Small intestine (tissue), 7 donors: ENCODE data around the gene ETV7. TPM values are rescaled to one million over a fixed set of nuclear protein-coding genes. Genes with fewer than 3 reads are reported as not detected.

Source experiments
- DNase-seq, 2 donors: peaks; one replicate each; pipeline versions ENCODE4 v3.0.0 to v3.0.0-alpha.2; 2013
- FAIRE-seq: peaks from 2 replicates; lab custom pipeline; 2012; peaks lifted over from hg19 to GRCh38; lab: Jason Lieb, UNC
- H3K27ac ChIP-seq, 3 donors: one replicate each; pipeline ENCODE4 v1.5.1; 2013; ENCODE audit warnings: low read length in 2 of 3, mild to moderate bottlenecking in 2 of 3, control low read depth in 1 of 3, inconsistent platforms in 1 of 3, low read depth in 1 of 3, moderate library complexity in 1 of 3
- H3K27me3 ChIP-seq, 3 donors: one replicate each; pipeline ENCODE4 v1.6.1; 2013; ENCODE audit warnings: low read length in 3 of 3, inconsistent platforms in 1 of 3; ENCODE audit not compliant: control insufficient read depth in 3 of 3, insufficient read depth in 3 of 3
- H3K36me3 ChIP-seq, 3 donors: one replicate each; pipeline ENCODE4 v1.6.1; 2013; ENCODE audit warnings: low read length in 3 of 3, inconsistent platforms in 1 of 3, low read depth in 1 of 3, mild to moderate bottlenecking in 1 of 3, moderate library complexity in 1 of 3; ENCODE audit not compliant: control insufficient read depth in 3 of 3, insufficient read depth in 2 of 3
- H3K4me1 ChIP-seq, 3 donors: one replicate each; pipeline ENCODE4 v1.6.1; 2013; ENCODE audit warnings: low read length in 2 of 3, inconsistent platforms in 1 of 3, low read depth in 1 of 3, mild to moderate bottlenecking in 1 of 3, moderate library complexity in 1 of 3; ENCODE audit not compliant: control insufficient read depth in 3 of 3, insufficient read depth in 2 of 3
- H3K4me3 ChIP-seq, 3 donors: one replicate each; pipeline ENCODE4 v1.5.1; 2013; ENCODE audit warnings: low read length in 3 of 3, control low read depth in 1 of 3, inconsistent platforms in 1 of 3, low read depth in 1 of 3, mild to moderate bottlenecking in 1 of 3, moderate library complexity in 1 of 3
- H3K9me3 ChIP-seq, 2 donors: one replicate each; pipeline ENCODE4 v1.6.1; 2013; ENCODE audit warnings: low read depth in 1 of 2, low read length in 1 of 2; ENCODE audit not compliant: control insufficient read depth in 2 of 2, insufficient read depth in 1 of 2
- WGBS, 3 donors: extraction: QIAGEN DNeasy Blood & Tissue Kit; methylation state at CpG; one replicate each; pipeline ENCODE4 v1.1.7; 2013; 5-methylcytosine and 5-hydroxymethylcytosine counted together
- polyA plus RNA-seq, 4 donors: library from polyadenylated mRNA; stranded (reverse) in 3 of 4; unstranded in 1 of 4; fragments of 200-250 nt in 3 of 4; fragments of 120-200 nt in 1 of 4; gene quantifications; one replicate each; pipeline versions ENCODE4 v1.2.1 to v1.2.3, GENCODE V29; 2013
- donor health status: healthy with polysubstance abuse.
- donor health status: control.
- donor health status: control.
- donor health status: Bipolar disorder and iron deficiency.
- donor health status: healthy.

The ETV7 gene
- polyA plus RNA-seq, 4 donors: 7.4 to 26.2 (median 16.0) TPM

DNA sequence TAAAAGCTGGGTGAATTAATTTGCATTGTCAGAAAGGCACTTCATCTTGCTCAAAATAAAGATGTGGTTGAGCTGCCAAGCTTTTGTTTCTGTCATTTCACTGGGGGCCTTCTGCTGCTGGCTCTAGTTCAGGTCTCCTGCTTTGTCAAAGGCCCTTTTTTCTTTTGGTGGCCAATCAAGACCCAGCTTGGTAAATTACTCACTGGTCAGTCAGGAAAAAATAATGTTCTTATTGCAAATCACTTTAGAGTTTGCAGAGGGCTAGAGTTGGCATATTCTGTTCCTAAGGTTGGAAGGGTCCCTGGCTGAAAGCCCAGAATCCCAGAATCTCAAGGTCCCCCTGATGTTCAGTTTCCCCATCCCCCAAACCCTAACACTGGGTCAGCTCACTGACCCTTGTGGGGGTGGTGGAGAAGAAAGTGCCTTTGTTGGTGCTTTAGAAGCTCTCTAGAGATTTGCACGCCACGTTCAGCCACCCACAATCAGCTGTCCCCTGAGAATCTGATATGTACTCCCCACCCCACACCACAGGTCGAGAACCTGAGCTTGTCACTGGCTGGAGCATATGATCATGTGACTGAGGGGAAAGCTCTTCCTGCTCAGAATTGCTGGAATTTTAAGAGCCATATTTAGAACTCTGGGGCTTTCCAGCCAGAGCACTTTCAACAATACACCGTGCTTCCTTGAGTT lies 29.1 kb downstream of the ETV7 start:
- 45 to 72% (median 60%) methylated on average over 4 of the region's 4 CpGs for WGBS, 3 donors
- Histone ChIP-seq H3K36me3 (peaks cover 0 to 10% (median 2%) of the 10 kb centered on the region in 3 donors), H3K9me3 (no peaks in the 10 kb centered on the region), H3K4me3 (no peak overlapping the region), H3K4me1 (peaks cover 2 to 17% (median 5%) of the 10 kb centered on the region in 3 donors), H3K27me3 (no peaks in the 10 kb centered on the region), H3K27ac (peak overlapping the region in 1 of 3 donors; percentile 80)
- DNase-seq: peak in 1 of 2 donors; percentile 34
- no peak for FAIRE-seq

DNA sequence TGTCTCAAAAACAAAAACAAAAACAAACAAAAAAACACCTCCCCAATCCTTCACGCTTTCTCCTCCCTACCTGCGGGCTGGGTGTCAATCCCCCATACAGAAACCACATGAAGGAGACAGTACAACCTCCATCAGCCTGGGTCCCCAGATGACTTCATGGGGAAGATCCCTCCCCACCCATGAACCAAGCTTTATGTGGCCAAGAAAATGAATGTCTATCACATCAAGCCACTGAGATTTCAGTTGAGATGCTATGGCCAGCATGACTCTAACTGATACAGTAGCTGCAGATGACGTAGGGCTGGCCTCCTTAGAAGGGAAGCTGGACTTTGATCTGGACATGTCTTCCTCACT lies 29.6 kb downstream of the ETV7 start:
- Histone ChIP-seq H3K36me3 (peaks cover 0 to 5% (median 0%) of the 10 kb centered on the region in 3 donors), H3K27me3 (no peaks in the 10 kb centered on the region), H3K4me3 (no peak overlapping the region), H3K4me1 (peaks cover 2 to 17% (median 5%) of the 10 kb centered on the region in 3 donors), H3K9me3 (no peaks in the 10 kb centered on the region), H3K27ac (peak overlapping the region in 1 of 3 donors; percentile 80)
- 59 to 66% (median 63%) methylated on average over 3 of the region's 3 CpGs for WGBS, 3 donors
- FAIRE-seq: no peak
- DNase-seq: peak; percentile 65 to 73

DNA sequence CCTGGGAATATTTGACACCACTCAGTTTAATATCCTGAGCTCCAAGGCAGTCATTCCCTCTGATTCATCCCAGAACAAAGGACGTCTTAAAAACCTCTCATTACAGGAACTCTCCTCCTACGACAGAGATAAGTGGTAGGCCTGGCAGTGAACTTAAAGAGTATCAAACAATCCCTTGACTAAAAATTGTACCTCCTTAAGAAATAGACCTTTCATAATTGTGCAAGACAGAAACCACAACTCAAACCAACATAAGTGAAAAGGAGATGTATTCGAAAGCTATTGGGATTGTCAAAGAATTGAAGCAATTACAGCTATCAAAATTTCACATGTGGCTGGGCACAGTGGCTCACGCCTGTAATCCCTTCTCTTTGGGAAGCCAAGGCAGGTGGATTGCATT lies 31.6 kb downstream of the ETV7 start:
- FAIRE-seq (no peak), DNase-seq (no peak)
- Histone ChIP-seq H3K27ac (no peak overlapping the region), H3K9me3 (no peaks in the 10 kb centered on the region), H3K27me3 (no peaks in the 10 kb centered on the region), H3K4me3 (no peak overlapping the region), H3K4me1 (peaks cover 5 to 30% (median 8%) of the 10 kb centered on the region in 3 donors), H3K36me3 (no peaks in the 10 kb centered on the region)
- WGBS, 3 donors: 59 to 70% (median 64%) methylated on average over 4 of the region's 4 CpGs

DNA sequence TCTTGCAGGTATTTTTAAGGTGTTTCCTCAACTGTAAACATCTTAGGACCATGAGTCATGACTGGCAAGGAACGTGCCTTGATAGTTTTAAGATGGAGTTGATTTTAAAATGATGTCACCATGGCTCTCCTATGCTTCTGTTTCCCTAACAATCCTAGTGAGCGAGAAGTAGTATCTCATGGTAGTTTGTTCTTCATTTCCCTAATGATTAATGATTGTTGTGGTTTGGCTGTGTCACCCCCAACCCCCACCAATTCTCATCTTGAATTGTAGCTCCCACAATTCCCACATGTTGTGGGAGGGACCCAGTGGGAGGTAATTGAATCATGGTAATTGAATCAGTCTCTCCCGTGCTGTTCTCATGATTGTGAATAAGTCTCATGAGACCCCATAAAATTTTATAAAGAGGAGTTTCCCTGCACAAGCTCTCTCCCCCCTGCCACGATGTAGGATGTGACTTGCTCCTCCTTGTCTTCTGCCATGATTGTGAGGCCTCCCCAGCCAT lies 34.0 kb downstream of the ETV7 start:
- Histone ChIP-seq H3K27me3 (no peaks in the 10 kb centered on the region), H3K36me3 (no peaks in the 10 kb centered on the region), H3K9me3 (no peaks in the 10 kb centered on the region), H3K4me1 (peaks cover 8 to 44% (median 13%) of the 10 kb centered on the region in 3 donors), H3K27ac (no peak overlapping the region), H3K4me3 (no peak overlapping the region)
- FAIRE-seq (no peak), DNase-seq (no peak)
- WGBS, 3 donors: 62 to 72% (median 71%) methylated on average over 4 of the region's 4 CpGs

DNA sequence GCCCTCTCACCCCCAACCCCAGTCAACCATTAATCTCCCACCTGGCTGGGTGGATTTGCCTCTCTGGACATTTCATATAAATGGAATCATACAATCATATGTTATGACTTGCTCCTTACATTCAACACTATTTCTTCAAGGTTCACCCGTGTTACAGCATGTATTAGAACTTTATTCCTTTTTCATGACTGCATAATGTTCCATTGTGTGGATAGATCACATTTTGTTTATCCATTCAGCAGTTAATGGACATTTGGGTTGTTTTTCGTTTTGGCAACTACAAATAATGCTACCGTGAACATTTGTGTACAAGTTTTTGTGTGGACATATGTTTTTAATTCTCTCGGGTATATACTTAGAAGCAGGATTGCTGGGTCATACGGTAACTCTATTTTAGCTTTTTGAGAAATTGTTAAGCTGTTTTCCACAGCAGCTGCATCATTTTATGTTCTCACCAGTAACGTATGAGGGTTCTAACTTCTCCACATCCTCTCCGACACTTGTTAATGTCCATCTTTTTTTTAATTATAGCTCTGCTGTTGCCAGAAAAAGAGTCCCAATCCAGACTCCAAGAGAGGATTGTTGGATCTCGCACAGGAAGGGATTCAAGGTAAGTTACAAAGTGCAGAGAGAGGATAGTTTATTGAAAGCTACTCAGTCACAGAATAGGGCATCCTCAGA lies 34.9 kb downstream of the ETV7 start:
- DNase-seq (no peak), FAIRE-seq (no peak)
- WGBS, 3 donors: 91 to 95% (median 92%) methylated on average over 8 of the region's 8 CpGs

DNA sequence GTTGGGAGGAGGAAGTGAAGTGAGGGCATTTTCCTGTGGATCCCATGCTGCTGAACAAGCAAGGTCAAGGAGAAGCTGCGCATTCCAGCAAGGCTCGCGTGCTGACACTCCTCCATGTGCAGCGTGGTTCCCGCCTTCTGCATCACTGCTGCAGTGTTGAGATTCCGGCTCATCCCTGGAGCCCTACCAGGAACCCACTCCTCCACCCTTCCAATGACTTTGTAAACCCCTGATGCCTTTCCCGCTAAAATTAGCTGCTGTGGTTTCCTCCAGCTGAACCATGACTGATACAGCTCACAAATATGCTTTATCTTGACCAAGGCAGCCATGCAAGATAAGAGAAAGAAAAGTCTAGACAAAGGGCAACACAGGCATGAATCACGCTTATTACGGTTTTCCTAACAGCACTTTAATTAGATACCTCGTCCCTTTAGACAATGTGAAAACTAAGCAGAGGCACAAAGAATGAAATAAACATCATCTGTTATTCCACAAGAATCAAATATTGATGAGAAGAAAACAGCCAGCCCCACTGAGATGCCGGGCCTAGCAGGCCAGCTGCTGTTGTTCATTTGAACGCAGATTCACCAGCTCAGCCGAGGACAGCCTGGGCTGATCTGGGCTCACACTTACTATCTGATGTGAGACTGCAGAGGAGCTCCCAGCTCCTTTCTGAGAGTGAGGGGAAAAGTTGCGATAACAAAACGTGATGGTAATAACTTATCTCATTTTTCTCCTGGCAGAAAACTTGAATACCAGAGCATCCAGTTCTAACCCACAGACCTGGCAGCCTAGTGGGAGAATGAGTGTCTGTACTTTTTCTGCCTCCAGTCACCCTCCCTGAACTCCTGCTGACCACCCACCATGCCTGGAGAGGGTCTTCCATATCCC lies 36.5 kb downstream of the ETV7 start:
- no peaks in the 10 kb centered on the region for H3K36me3 ChIP-seq
- FAIRE-seq (no peak), DNase-seq (peak; percentile 78 to 88)
- H3K27ac ChIP-seq: peak overlapping the region; percentile 50 to 83 (median 60)
- H3K4me1 ChIP-seq: peaks cover 6 to 53% (median 13%) of the 10 kb centered on the region in 3 donors
- H3K27me3 ChIP-seq: no peaks in the 10 kb centered on the region
- no peak overlapping the region for H3K4me3 ChIP-seq
- no peaks in the 10 kb centered on the region for H3K9me3 ChIP-seq
- 26 to 46% (median 37%) methylated on average over 15 of the region's 15 CpGs for WGBS, 3 donors

More for the DNA sequence above, 34.9 kb downstream of the ETV7 start:
- H3K27ac ChIP-seq: no peak overlapping the region
- no peaks in the 10 kb centered on the region for H3K36me3 ChIP-seq
- no peaks in the 10 kb centered on the region for H3K9me3 ChIP-seq
- H3K4me1 ChIP-seq: peaks cover 6 to 42% (median 13%) of the 10 kb centered on the region in 3 donors
- no peaks in the 10 kb centered on the region for H3K27me3 ChIP-seq
- no peak overlapping the region for H3K4me3 ChIP-seq

DNA sequence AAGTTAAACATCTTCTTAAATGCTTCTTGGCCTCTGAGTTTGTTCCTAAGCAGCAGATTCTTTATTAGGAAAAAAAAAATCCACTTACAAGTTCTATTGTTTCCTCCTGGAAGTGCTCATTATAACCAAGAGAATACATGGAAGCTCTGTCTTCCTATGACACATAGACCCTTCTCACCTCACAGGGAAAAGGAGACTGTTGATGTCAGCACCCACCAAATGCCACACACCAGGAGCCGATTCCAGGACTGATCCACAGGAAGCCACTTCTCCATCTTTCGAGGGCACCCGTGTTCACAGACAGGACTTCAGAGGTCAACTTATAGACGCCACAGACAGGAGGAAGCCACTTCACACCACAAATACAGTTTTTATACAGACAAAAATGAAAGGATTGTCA lies 37.4 kb downstream of the ETV7 start:
- 65 to 75% (median 65%) methylated on average over 4 of the region's 4 CpGs for WGBS, 3 donors
- peaks cover 6 to 53% (median 13%) of the 10 kb centered on the region in 3 donors for H3K4me1 ChIP-seq
- no peaks in the 10 kb centered on the region for H3K9me3 ChIP-seq
- no peak for DNase-seq
- no peak overlapping the region for H3K4me3 ChIP-seq
- no peaks in the 10 kb centered on the region for H3K27me3 ChIP-seq
- FAIRE-seq: no peak
- peak overlapping the region in 2 of 3 donors; percentile 50 to 83 for H3K27ac ChIP-seq
- no peaks in the 10 kb centered on the region for H3K36me3 ChIP-seq

DNA sequence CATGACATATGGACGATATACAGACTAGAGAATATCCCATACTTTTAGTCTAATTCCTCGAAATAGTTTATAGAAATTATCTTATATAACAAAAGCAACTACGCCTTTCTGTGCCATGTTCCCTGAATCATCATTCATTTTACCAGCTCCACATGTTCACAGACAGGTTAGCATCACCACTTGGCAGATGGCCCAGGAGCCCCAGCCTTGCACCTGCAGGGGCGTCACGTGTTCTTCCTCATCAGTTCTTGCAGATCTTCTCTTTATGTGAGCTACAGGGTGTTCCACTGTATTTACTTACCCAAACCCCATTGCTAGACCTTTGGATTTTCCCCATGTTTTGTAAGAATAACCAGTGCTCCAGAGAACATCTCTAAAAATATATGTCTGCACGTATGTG lies 38.2 kb downstream of the ETV7 start:
- FAIRE-seq (no peak), DNase-seq (peak; percentile 74 to 90)
- no peak overlapping the region for H3K4me3 ChIP-seq
- peaks cover 6 to 53% (median 13%) of the 10 kb centered on the region in 3 donors for H3K4me1 ChIP-seq
- 19 to 54% (median 38%) methylated on average over 6 of the region's 6 CpGs for WGBS, 3 donors
- H3K36me3 ChIP-seq: no peaks in the 10 kb centered on the region
- H3K27ac ChIP-seq: peak overlapping the region in 1 of 3 donors; percentile 83
- no peaks in the 10 kb centered on the region for H3K27me3 ChIP-seq
- no peaks in the 10 kb centered on the region for H3K9me3 ChIP-seq
